ENCODE results near the gene ERCC3. TPM values are rescaled to one million over a fixed set of nuclear protein-coding genes. Genes with fewer than 3 reads are reported as not detected.

The ERCC3 gene
- total RNA-seq, 3 donors from 2014 or later, result 56.6 to 63.6 (median 61.8) TPM

DNA sequence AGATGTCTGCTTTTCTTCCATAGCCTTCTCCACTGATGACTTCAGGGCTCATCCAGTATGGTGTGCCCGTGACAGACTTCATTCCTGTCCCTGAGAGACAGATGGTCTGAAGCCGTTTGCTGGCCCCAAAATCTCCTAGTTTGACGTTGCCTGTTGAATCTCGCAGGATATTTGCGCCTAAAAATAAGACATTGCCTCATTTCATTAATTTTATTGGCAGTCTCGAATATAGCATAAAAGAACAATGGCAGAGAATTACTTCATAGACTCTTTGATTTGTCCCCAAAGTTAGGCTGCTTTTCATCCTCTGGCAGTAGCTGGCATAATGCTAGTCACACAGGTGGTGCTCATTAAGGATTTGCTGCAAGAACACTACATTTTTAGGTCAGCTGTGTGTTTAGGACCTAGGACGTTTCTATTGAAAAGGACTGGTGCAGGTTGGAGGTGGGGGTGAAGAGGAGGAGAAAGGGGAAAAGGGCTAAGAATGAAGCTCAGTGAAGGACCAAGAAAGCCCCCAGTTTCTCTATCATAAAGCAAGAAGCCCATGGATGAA is 14.7 kb upstream of the ERCC3 start:
- Mint-ChIP-seq H3K4me3 (no peak overlapping the region), H3K9me3 (no peaks in the 10 kb centered on the region), H3K27me3 (ENCODE audit: low read depth) (no peaks in the 10 kb centered on the region), H3K4me1 (ENCODE audit: low read depth) (no peaks in the 10 kb centered on the region), H3K36me3 (ENCODE audit: insufficient read depth) (peaks cover 36% of the 10 kb centered on the region)
- ATAC-seq (no peak), DNase-seq (no peak)

GRCh38 chr2:127305990-127306585 is 12.1 kb upstream of the ERCC3 start:
- H3K4me3 Mint-ChIP-seq, result no peak overlapping the region
- H3K27me3 Mint-ChIP-seq (ENCODE audit: low read depth), result no peaks in the 10 kb centered on the region
- DNase-seq (no peak), ATAC-seq (no peak)
- H3K36me3 Mint-ChIP-seq (ENCODE audit: insufficient read depth), result peaks cover 28% of the 10 kb centered on the region
- H3K4me1 Mint-ChIP-seq (ENCODE audit: low read depth), result no peaks in the 10 kb centered on the region
- no peaks in the 10 kb centered on the region for H3K9me3 Mint-ChIP-seq

GRCh38 chr2:127302168-127302567 is 8.2 kb upstream of the ERCC3 start:
- H3K9me3 Mint-ChIP-seq, result no peaks in the 10 kb centered on the region
- H3K27me3 Mint-ChIP-seq (ENCODE audit: low read depth), result no peaks in the 10 kb centered on the region
- no peak for DNase-seq
- no peak for ATAC-seq
- H3K4me3 Mint-ChIP-seq, result no peak overlapping the region
- H3K4me1 Mint-ChIP-seq (ENCODE audit: low read depth), result no peaks in the 10 kb centered on the region
- H3K36me3 Mint-ChIP-seq (ENCODE audit: insufficient read depth), result peaks cover 13% of the 10 kb centered on the region

- no peaks in the 10 kb centered on the region for H3K9me3 Mint-ChIP-seq
- peak overlapping the region; percentile 100 for H3K4me3 Mint-ChIP-seq
- no peaks in the 10 kb centered on the region for H3K27me3 Mint-ChIP-seq (ENCODE audit: low read depth)
- DNase-seq, result no peak
- peak; percentile 12 to 19 for ATAC-seq
- H3K4me1 Mint-ChIP-seq (ENCODE audit: low read depth), result peaks cover 23% of the 10 kb centered on the region
- H3K36me3 Mint-ChIP-seq (ENCODE audit: insufficient read depth), result peaks cover 27% of the 10 kb centered on the region
Observed at GRCh38 chr2:127293386-127293747, 577 bp downstream of the ERCC3 start.

DNA sequence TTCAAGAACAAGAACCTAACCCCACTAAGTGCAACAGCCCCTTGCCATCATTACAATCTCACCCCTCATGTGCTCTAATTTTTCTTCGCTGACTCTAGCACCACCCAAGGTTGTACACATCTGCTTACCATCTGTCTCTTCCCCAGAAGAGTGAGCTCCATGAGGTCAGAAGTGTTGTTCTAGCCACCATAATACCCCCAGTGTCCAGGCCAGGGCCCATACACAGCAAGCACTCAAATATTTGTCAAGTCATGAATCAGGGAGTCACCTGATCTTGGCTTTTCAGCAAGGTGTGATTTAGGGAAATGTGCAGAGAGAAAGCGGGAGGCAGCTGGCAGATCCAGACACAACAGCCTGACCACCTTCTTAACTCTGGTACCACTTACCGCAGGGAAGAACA is 5.7 kb downstream of the ERCC3 start:
- H3K9me3 Mint-ChIP-seq, result peaks cover 10% of the 10 kb centered on the region

DNA sequence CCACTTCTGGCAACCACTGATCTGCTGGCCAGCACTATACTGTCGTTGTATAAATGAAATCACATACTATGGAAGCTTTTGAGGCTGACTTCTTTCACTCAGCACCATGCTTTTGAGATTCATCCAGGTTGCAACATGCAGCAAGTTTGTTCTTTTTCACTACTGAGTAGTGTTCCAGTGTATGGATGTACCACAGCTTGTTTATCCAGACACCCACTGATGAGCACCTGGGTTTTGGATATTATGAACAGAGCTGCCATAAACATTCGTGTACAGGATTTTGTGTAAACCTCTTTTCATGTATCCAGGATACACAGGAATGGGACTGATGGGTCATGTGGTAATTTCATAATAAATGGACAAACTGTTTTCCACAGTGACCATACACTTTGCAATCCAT is 10.7 kb downstream of the ERCC3 start:
- Mint-ChIP-seq H3K4me1 (ENCODE audit: low read depth) (peaks cover 16% of the 10 kb centered on the region), H3K9me3 (peaks cover 10% of the 10 kb centered on the region), H3K4me3 (no peak overlapping the region), H3K27me3 (ENCODE audit: low read depth) (no peaks in the 10 kb centered on the region), H3K36me3 (ENCODE audit: insufficient read depth) (peaks cover 67% of the 10 kb centered on the region)
- no peak for DNase-seq
- ATAC-seq, result no peak

More for the DNA sequence above, 5.7 kb downstream of the ERCC3 start:
- Mint-ChIP-seq H3K4me1 (ENCODE audit: low read depth) (peaks cover 18% of the 10 kb centered on the region), H3K4me3 (no peak overlapping the region), H3K36me3 (ENCODE audit: insufficient read depth) (peaks cover 66% of the 10 kb centered on the region), H3K27me3 (ENCODE audit: low read depth) (no peaks in the 10 kb centered on the region)
- DNase-seq, result no peak
- ATAC-seq, result no peak

DNA sequence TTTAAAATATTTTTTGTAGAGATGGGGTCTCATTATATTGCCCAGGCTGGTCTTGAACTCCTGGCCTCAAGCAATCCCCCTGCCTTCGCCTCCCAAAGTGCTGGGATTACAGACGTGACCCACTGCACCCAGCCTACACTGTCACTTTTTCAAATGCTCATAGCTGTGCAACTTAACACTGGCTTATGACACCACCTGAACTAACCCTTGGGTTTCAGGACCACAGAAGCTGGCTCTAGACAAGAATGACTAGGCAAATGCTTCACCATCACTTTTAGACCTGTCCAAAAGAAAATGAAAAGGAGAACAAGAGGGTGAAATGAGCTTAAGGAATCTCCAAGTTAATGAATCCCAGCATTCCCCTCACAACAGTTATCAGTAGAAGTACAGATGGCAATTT is 13.3 kb downstream of the ERCC3 start:
- ATAC-seq, result no peak
- Mint-ChIP-seq H3K36me3 (ENCODE audit: insufficient read depth) (peaks cover 63% of the 10 kb centered on the region), H3K9me3 (peaks cover 10% of the 10 kb centered on the region), H3K27me3 (ENCODE audit: low read depth) (no peaks in the 10 kb centered on the region), H3K4me3 (no peak overlapping the region), H3K4me1 (ENCODE audit: low read depth) (peaks cover 27% of the 10 kb centered on the region)
- no peak for DNase-seq

- Mint-ChIP-seq H3K36me3 (ENCODE audit: insufficient read depth) (peaks cover 65% of the 10 kb centered on the region), H3K9me3 (peaks cover 10% of the 10 kb centered on the region), H3K27me3 (ENCODE audit: low read depth) (no peaks in the 10 kb centered on the region), H3K4me1 (ENCODE audit: low read depth) (peaks cover 27% of the 10 kb centered on the region), H3K4me3 (no peak overlapping the region)
- no peak for ATAC-seq
- no peak for DNase-seq
Observed at GRCh38 chr2:127279781-127280180, 14.2 kb downstream of the ERCC3 start.

GRCh38 chr2:127278959-127279358 is 15.0 kb downstream of the ERCC3 start:
- no peak for DNase-seq
- Mint-ChIP-seq H3K27me3 (ENCODE audit: low read depth) (no peaks in the 10 kb centered on the region), H3K36me3 (ENCODE audit: insufficient read depth) (peaks cover 61% of the 10 kb centered on the region), H3K4me3 (no peak overlapping the region), H3K4me1 (ENCODE audit: low read depth) (peaks cover 23% of the 10 kb centered on the region), H3K9me3 (peaks cover 5% of the 10 kb centered on the region)
- ATAC-seq, result no peak

GRCh38 chr2:127277028-127277427 is 16.9 kb downstream of the ERCC3 start:
- Mint-ChIP-seq H3K4me3 (no peak overlapping the region), H3K27me3 (ENCODE audit: low read depth) (no peaks in the 10 kb centered on the region), H3K36me3 (ENCODE audit: insufficient read depth) (peaks cover 57% of the 10 kb centered on the region), H3K4me1 (ENCODE audit: low read depth) (peaks cover 13% of the 10 kb centered on the region), H3K9me3 (no peaks in the 10 kb centered on the region)
- DNase-seq, result no peak
- ATAC-seq, result no peak

GRCh38 chr2:127275789-127276188 is 18.2 kb downstream of the ERCC3 start:
- peaks cover 54% of the 10 kb centered on the region for H3K36me3 Mint-ChIP-seq (ENCODE audit: insufficient read depth)
- H3K27me3 Mint-ChIP-seq (ENCODE audit: low read depth), result no peaks in the 10 kb centered on the region
- ATAC-seq (no peak), DNase-seq (no peak)
- H3K4me3 Mint-ChIP-seq, result no peak overlapping the region
- H3K4me1 Mint-ChIP-seq (ENCODE audit: low read depth), result peaks cover 11% of the 10 kb centered on the region
- H3K9me3 Mint-ChIP-seq, result no peaks in the 10 kb centered on the region

- ATAC-seq (no peak), DNase-seq (no peak)
- Mint-ChIP-seq H3K4me3 (no peak overlapping the region), H3K4me1 (ENCODE audit: low read depth) (peaks cover 11% of the 10 kb centered on the region), H3K27me3 (ENCODE audit: low read depth) (no peaks in the 10 kb centered on the region), H3K9me3 (no peaks in the 10 kb centered on the region), H3K36me3 (ENCODE audit: insufficient read depth) (peaks cover 55% of the 10 kb centered on the region)
Observed at GRCh38 chr2:127275356-127275755, 18.6 kb downstream of the ERCC3 start.

GRCh38 chr2:127270663-127271062 is 23.3 kb downstream of the ERCC3 start:
- no peak for ATAC-seq
- H3K4me1 Mint-ChIP-seq (ENCODE audit: low read depth), result no peaks in the 10 kb centered on the region
- DNase-seq, result no peak
- peaks cover 55% of the 10 kb centered on the region for H3K36me3 Mint-ChIP-seq (ENCODE audit: insufficient read depth)
- no peak overlapping the region for H3K4me3 Mint-ChIP-seq
- H3K9me3 Mint-ChIP-seq, result no peaks in the 10 kb centered on the region
- no peaks in the 10 kb centered on the region for H3K27me3 Mint-ChIP-seq (ENCODE audit: low read depth)

GRCh38 chr2:127261804-127262406 is 32.0 kb downstream of the ERCC3 start:
- peaks cover 41% of the 10 kb centered on the region for H3K36me3 Mint-ChIP-seq (ENCODE audit: insufficient read depth)
- no peaks in the 10 kb centered on the region for H3K9me3 Mint-ChIP-seq
- DNase-seq, result no peak
- no peak overlapping the region for H3K4me3 Mint-ChIP-seq
- no peaks in the 10 kb centered on the region for H3K27me3 Mint-ChIP-seq (ENCODE audit: low read depth)
- H3K4me1 Mint-ChIP-seq (ENCODE audit: low read depth), result no peaks in the 10 kb centered on the region
- ATAC-seq, result no peak

DNA sequence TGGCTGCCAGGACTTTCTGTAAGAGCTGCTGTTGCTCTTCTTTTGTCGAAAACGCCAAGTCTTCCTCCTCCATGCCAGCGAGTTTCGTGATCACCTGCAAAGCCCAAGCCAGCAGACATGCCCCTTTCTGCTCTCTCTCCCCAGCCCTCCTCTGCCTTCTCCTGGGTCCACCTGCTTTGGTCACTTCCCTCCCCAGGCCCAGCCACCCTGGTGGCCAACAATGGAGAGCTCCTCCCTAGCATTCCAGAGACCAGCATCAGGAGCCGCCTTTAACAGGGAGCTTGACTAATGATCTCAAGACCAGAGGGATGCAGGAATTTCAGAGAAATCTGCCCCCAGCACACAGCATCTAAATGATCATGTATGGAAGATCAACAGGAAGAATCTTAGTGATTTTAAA is 34.6 kb downstream of the ERCC3 start:
- H3K4me1 Mint-ChIP-seq (ENCODE audit: low read depth), result no peaks in the 10 kb centered on the region
- no peaks in the 10 kb centered on the region for H3K9me3 Mint-ChIP-seq
- no peaks in the 10 kb centered on the region for H3K27me3 Mint-ChIP-seq (ENCODE audit: low read depth)
- no peak overlapping the region for H3K4me3 Mint-ChIP-seq
- peaks cover 38% of the 10 kb centered on the region for H3K36me3 Mint-ChIP-seq (ENCODE audit: insufficient read depth)
- no peak for ATAC-seq
- no peak for DNase-seq

All from activated T-cell treated with anti-CD3 and anti-CD28 coated beads, Interleukin-2, amount 50 U/mL, for 4 hours (primary cell).